Stomach (tissue), 9 donors: ENCODE data around the gene TOP3B. TPM values are rescaled to one million over a fixed set of nuclear protein-coding genes. Genes with fewer than 3 reads are reported as not detected.

Experiments
- DNase-seq, 2 donors: peaks; one replicate each; pipeline versions ENCODE4 v3.0.0 to v3.0.0-alpha.2; 2013 to 2019
- H3K27ac ChIP-seq, 5 donors: fragments of 200-600 bp in 4 of 5; sonication (generic) in 4 of 5; one replicate each; pipeline ENCODE4 v1.5.1; 2013 to 2019; ENCODE audit warnings: mild to moderate bottlenecking in 1 of 5, moderate library complexity in 1 of 5
- H3K27me3 ChIP-seq, 3 donors: fragments of 200-600 bp; sonication (generic); one replicate each; pipeline ENCODE4 v1.5.1; 2017 to 2019; ENCODE audit warnings: mixed run types in 1 of 3
- H3K36me3 ChIP-seq, 4 donors: fragments of 200-600 bp; sonication (generic); 1 replicate in 3 of 4; 2 replicates in 1 of 4; pipeline ENCODE4 v1.5.1; 2016 to 2019
- H3K4me1 ChIP-seq, 4 donors: fragments of 200-600 bp; sonication (generic); one replicate each; pipeline ENCODE4 v1.5.1; 2016 to 2019
- H3K4me3 ChIP-seq, 4 donors: fragments of 200-600 bp; sonication (generic) in 3 of 4; one replicate each; pipeline ENCODE4 v1.5.1; 2016 to 2019; ENCODE audit warnings: mild to moderate bottlenecking in 1 of 4
- H3K9me3 ChIP-seq, 4 donors: fragments of 200-600 bp; sonication (generic); one replicate each; pipeline ENCODE4 v1.5.1; 2016 to 2019
- CTCF ChIP-seq, 7 experiments: fragments of 450-650 bp in 4 of 7; fragments of 200-600 bp in 3 of 7; sonication (generic) in 3 of 7; IDR thresholded peaks; one replicate each; pipeline ENCODE4 v1.5.1; 2016 to 2019; ENCODE audit warnings: antibody characterized with exemption in 7 of 7, control low read depth in 2 of 7, mild to moderate bottlenecking in 1 of 7
- EP300 ChIP-seq: sonication (generic); formaldehyde crosslinking; IDR thresholded peaks from one replicate; pipeline ENCODE4 v1.6.1; 2017; ENCODE audit warnings: antibody characterized with exemption
- POLR2A ChIP-seq, 4 donors: fragments of 450-650 bp; IDR thresholded peaks; one replicate each; pipeline ENCODE4 v1.6.1; 2016; ENCODE audit warnings: antibody characterized with exemption in 4 of 4, control low read depth in 2 of 4, mild to moderate bottlenecking in 1 of 4, moderate library complexity in 1 of 4
- POLR2AphosphoS5 ChIP-seq, 3 donors: sonication (generic); formaldehyde crosslinking; IDR thresholded peaks; one replicate each; pipeline ENCODE4 v1.6.1; 2016; ENCODE audit warnings: antibody characterized with exemption in 3 of 3
- WGBS, 5 donors: extraction: QIAGEN DNeasy Blood & Tissue Kit in 3 of 5; methylation state at CpG; one replicate each; pipeline versions ENCODE4 v1.1.5 to v1.1.7; 2013 to 2018; 5-methylcytosine and 5-hydroxymethylcytosine counted together
- intact Hi-C: fragments of 100-400 bp; cut with DNase I; formaldehyde crosslinking; loops from one replicate; pipeline ENCODE4 v1.15.1; 2023; ENCODE audit warnings: low total_unique reads
- polyA plus RNA-seq, 3 donors: library from polyadenylated mRNA; stranded (reverse); fragments of 200-250 nt; gene quantifications; one replicate each; pipeline ENCODE4 v1.2.3, GENCODE V29; 2013
- total RNA-seq, 5 donors: library from RNA; depleted of rRNA; stranded (reverse); fragments of >200 nt; gene quantifications; one replicate each; pipeline versions ENCODE4 v1.1.0 to v1.2.3, GENCODE V29; 2014 to 2016
- donor health status: healthy with polysubstance abuse.
- donor health status: Bipolar disorder and iron deficiency.
- donor health status: healthy.

Gene TOP3B
- total and polyA plus RNA-seq, 8 donors = 3.8 to 509 (median 25.6) TPM

- Histone ChIP-seq H3K27ac (no peak overlapping the region), H3K9me3 (no peaks in the 10 kb centered on the region), H3K4me1 (peaks cover 3 to 17% (median 6%) of the 10 kb centered on the region in 4 donors), H3K4me3 (no peak overlapping the region), H3K36me3 (peaks cover 27 to 69% (median 68%) of the 10 kb centered on the region in 4 donors), H3K27me3 (no peaks in the 10 kb centered on the region)
- intact Hi-C loops = no loop called here
- 63 to 84% (median 82%) methylated on average over 12 to 18 of the region's 18 CpGs for WGBS, 5 donors
- TF ChIP-seq EP300 (no peak), CTCF (IDR thresholded peaks at IDR 0.05) (no peak)
- no peak for DNase-seq
These were observed 23.1 kb downstream of the TOP3B start for GRCh38 chr22:21959274-21960074.

GRCh38 chr22:21958360-21959273, 24.0 kb downstream of the TOP3B start:
- intact Hi-C loops = no loop called here
- Histone ChIP-seq H3K27me3 (no peaks in the 10 kb centered on the region), H3K36me3 (peaks cover 18 to 60% (median 60%) of the 10 kb centered on the region in 4 donors), H3K4me1 (peaks cover 3 to 17% (median 6%) of the 10 kb centered on the region in 4 donors), H3K4me3 (no peak overlapping the region), H3K9me3 (no peaks in the 10 kb centered on the region), H3K27ac (no peak overlapping the region)
- TF ChIP-seq POLR2AphosphoS5 (IDR thresholded peaks at IDR 0.05) = no peak
- no peak for TF ChIP-seq CTCF (IDR thresholded peaks at IDR 0.05)
- TF ChIP-seq POLR2A (IDR thresholded peaks at IDR 0.05) = no peak
- no peak for TF ChIP-seq EP300
- no peak for DNase-seq
- 86 to 92% (median 91%) methylated on average over 20 to 22 of the region's 22 CpGs for WGBS, 5 donors

- WGBS, 5 donors = 9 to 21% (median 11%) methylated on average over 24 to 58 of the region's 58 CpGs
- peaks cover 4 to 46% (median 32%) of the 10 kb centered on the region in 4 donors for H3K4me1 ChIP-seq
- peak; percentile 91 to 95 for DNase-seq
- TF ChIP-seq CTCF (IDR thresholded peaks at IDR 0.05) (peak in 5 of 7 experiments; percentile 37 to 95 (median 84)), POLR2AphosphoS5 (IDR thresholded peaks at IDR 0.05) (peak in 2 of 3 donors; percentile 26 to 45), POLR2A (IDR thresholded peaks at IDR 0.05) (no peak), EP300 (no peak)
- peaks cover 0 to 3% (median 2%) of the 10 kb centered on the region in 4 donors for H3K36me3 ChIP-seq
- no peaks in the 10 kb centered on the region for H3K9me3 ChIP-seq
- no peaks in the 10 kb centered on the region for H3K27me3 ChIP-seq
- peak within 1 kb of the TSS; percentile 73 to 87 (median 78) for H3K4me3 ChIP-seq
- intact Hi-C loops = no loop called here
- H3K27ac ChIP-seq = peak within 1 kb of the TSS; percentile 49 to 87 (median 79)
These were observed 29.7 kb downstream of the TOP3B start, which contains the start of gene PPM1F for GRCh38 chr22:21952586-21953571. Gene PPM1F, minus strand, starts transcription at chr22:21952848. Its CDS starts 6,800 bp downstream, at chr22:21946048.
